A549 (cell line): ENCODE measurements around the gene SF3B3. TPM values are rescaled to one million over a fixed set of nuclear protein-coding genes. Genes with fewer than 3 reads are reported as not detected.
"Not testable (repeated sequence)": the region's sequence is repeated elsewhere in the genome, so short reads cannot be mapped to it uniquely, and the experiment has no call there.

Source experiments
- ATAC-seq, 2 experiments: fragments of 200-7000 bp in 1 of 2; fragments of >200 bp in 1 of 2; cut with Nextera tagmentation in 1 of 2; cut with Tn5 transposase in 1 of 2; 3 replicates each; pipeline versions ENCODE4 v1.8.0 to v1.9.1; 2018 to 2020; ENCODE audit warnings: mild to moderate bottlenecking in 1 of 2, moderate library complexity in 1 of 2
- CTCF ChIA-PET: fragments of 300-600 bp; sonication (Branson Sonifier 250); formaldehyde crosslinking; extraction: SDS; loops from one replicate; lab custom pipeline; 2021; ENCODE audit warnings: antibody characterized with exemption, inconsistent platforms; lab: Yijun Ruan, JAX
- POLR2A ChIA-PET: fragments of 350-600 bp; formaldehyde crosslinking; extraction: SDS; loops from one replicate; lab custom pipeline; 2021; ENCODE audit warnings: antibody characterized with exemption, inconsistent platforms; lab: Yijun Ruan, JAX
- DNase-seq, 2 experiments: peaks; one replicate each; pipeline versions ENCODE4 v3.0.0 to v3.0.0-alpha.2; 2011 to 2016; ENCODE audit warnings: low read depth in 1 of 2, low spot score in 1 of 2
- FAIRE-seq: peaks from 2 replicates; lab custom pipeline; 2011; peaks lifted over from hg19 to GRCh38; lab: Jason Lieb, UNC
- H3K27ac ChIP-seq, 2 experiments: fragments of >200 bp; sonication (Bioruptor Twin); formaldehyde crosslinking; 3 replicates each; pipeline ENCODE4 v1.5.1; 2016 to 2017
- H3K4me1 ChIP-seq: fragments of >200 bp; sonication (Bioruptor Twin); formaldehyde crosslinking; 3 replicates; pipeline ENCODE4 v1.6.1; 2016
- H3K4me2 ChIP-seq: fragments of >200 bp; sonication (Bioruptor Twin); formaldehyde crosslinking; 3 replicates; pipeline ENCODE4 v1.6.1; 2016
- H3K4me3 ChIP-seq: fragments of >200 bp; sonication (Bioruptor Twin); formaldehyde crosslinking; 3 replicates; pipeline ENCODE4 v1.5.1; 2016
- H3K9me3 ChIP-seq: fragments of >200 bp; sonication (Bioruptor Twin); formaldehyde crosslinking; 3 replicates; pipeline ENCODE4 v1.6.1; 2016
- BCL3 ChIP-seq: fragments of >200 bp; sonication (Bioruptor Twin); formaldehyde crosslinking; IDR thresholded peaks from 3 replicates; pipeline ENCODE4 v1.6.1; 2016
- CBX2 ChIP-seq: fragments of 200-600 bp; sonication (generic); IDR thresholded peaks from 2 replicates; pipeline ENCODE4 v1.6.1; 2016; ENCODE audit warnings: low read depth, mild to moderate bottlenecking, borderline replicate concordance
- CBX8 ChIP-seq: fragments of 200-600 bp; sonication (generic); IDR thresholded peaks from 2 replicates; pipeline ENCODE4 v1.6.1; 2016
- CTCF ChIP-seq: fragments of >200 bp; sonication (Bioruptor Twin); formaldehyde crosslinking; IDR thresholded peaks from 3 replicates; pipeline ENCODE4 v1.5.1; 2016
- FOSB ChIP-seq: fragments of 250-450 bp; sonication (Bioruptor Pico); IDR thresholded peaks from 2 replicates; pipeline ENCODE4 v1.5.0; 2020; ENCODE audit warnings: mild to moderate bottlenecking, moderate library complexity
- GATA3 ChIP-seq: IDR thresholded peaks from 2 replicates; pipeline ENCODE4 v1.6.1; 2012; ENCODE audit warnings: borderline replicate concordance
- HDAC2 ChIP-seq: fragments of 200-600 bp; sonication (generic); IDR thresholded peaks from 2 replicates; pipeline ENCODE4 v1.6.1; 2016
- HEYL ChIP-seq: fragments of 250-450 bp; sonication (Bioruptor Pico); IDR thresholded peaks from 2 replicates; pipeline ENCODE4 v1.8.0; 2021; ENCODE audit warnings: mild to moderate bottlenecking, moderate library complexity
- HMGXB4 ChIP-seq: fragments of 250-450 bp; sonication (Bioruptor Pico); IDR thresholded peaks from 2 replicates; pipeline ENCODE4 v1.5.0; 2021; ENCODE audit warnings: mild to moderate bottlenecking, moderate library complexity, borderline replicate concordance
- HOXA7 ChIP-seq: fragments of 250-450 bp; sonication (Bioruptor Pico); IDR thresholded peaks from 2 replicates; pipeline ENCODE4 v1.5.0; 2020; ENCODE audit warnings: mild to moderate bottlenecking, moderate library complexity
- HOXB13 ChIP-seq: fragments of 250-450 bp; sonication (Bioruptor Pico); IDR thresholded peaks from 2 replicates; pipeline ENCODE4 v1.5.0; 2020; ENCODE audit warnings: low read depth, mild to moderate bottlenecking, moderate library complexity
- JUN ChIP-seq, 2 experiments: fragments of >200 bp; sonication (Bioruptor Twin); formaldehyde crosslinking; IDR thresholded peaks; 2 replicates in 1 of 2; 3 replicates in 1 of 2; pipeline ENCODE4 v1.6.1; 2016 to 2017
- NPAS2 ChIP-seq: fragments of 250-450 bp; sonication (Bioruptor Pico); IDR thresholded peaks from 2 replicates; pipeline ENCODE4 v1.8.0; 2022; ENCODE audit warnings: mild to moderate bottlenecking, moderate library complexity, borderline replicate concordance
- POLR2AphosphoS2 ChIP-seq: conservative IDR thresholded peaks from 2 replicates; pipeline ENCODE4 v1.6.1; 2012; ENCODE audit warnings: low read length, improper control_type of control experiment, inconsistent platforms
- RARB ChIP-seq: fragments of 250-450 bp; sonication (Bioruptor Pico); IDR thresholded peaks from 2 replicates; pipeline ENCODE4 v1.8.0; 2021; ENCODE audit warnings: mild to moderate bottlenecking, moderate library complexity
- RCOR1 ChIP-seq: fragments of 150-350 bp; IDR thresholded peaks from 2 replicates; pipeline ENCODE4 v1.6.1; 2014; ENCODE audit warnings: antibody characterized with exemption, low read length, low read depth
- SMC3 ChIP-seq: fragments of >200 bp; sonication (Bioruptor Twin); formaldehyde crosslinking; IDR thresholded peaks from 3 replicates; pipeline ENCODE4 v1.6.1; 2018; ENCODE audit warnings: inconsistent platforms
- SREBF2 ChIP-seq: fragments of 450-650 bp; IDR thresholded peaks from 2 replicates; pipeline ENCODE4 v1.6.1; 2014; ENCODE audit warnings: mild to moderate bottlenecking, moderate library complexity
- TFCP2L1 ChIP-seq: fragments of 250-450 bp; sonication (Bioruptor Pico); IDR thresholded peaks from 2 replicates; pipeline ENCODE4 v1.5.0; 2021; ENCODE audit warnings: mild to moderate bottlenecking
- TP53 ChIP-seq: fragments of 250-450 bp; sonication (Bioruptor Pico); IDR thresholded peaks from 2 replicates; pipeline ENCODE4 v1.5.0; 2021; ENCODE audit warnings: mild to moderate bottlenecking, moderate library complexity
- WGBS: methylation state at CpG from one replicate; pipeline ENCODE4 v1.1.6; 2017; ENCODE audit errors: missing lambda C conversion rate; 5-methylcytosine and 5-hydroxymethylcytosine counted together
- polyA plus RNA-seq, 4 experiments: library from polyadenylated mRNA; depleted of rRNA in 3 of 4; stranded (reverse); fragments of >200 nt; fragmentation: RNase III in 1 of 4; extraction: RNeasy Plus Mini Kit Qiagen cat#74134 plus additional on column Dnase treatment in 1 of 4; gene quantifications; 2 replicates in 3 of 4; 3 replicates in 1 of 4; pipeline ENCODE4 v1.2.3, GENCODE V29; 2011 to 2017
- TF ChIP-seq, protein P1 (sequence below): IDR thresholded peaks from 2 replicates; pipeline ENCODE4 v1.6.1; 2012

The SF3B3 gene
- polyA plus RNA-seq, 2 of the 4 experiments (the other 2 are of a cell fraction): 111 to 155 TPM

DNA sequence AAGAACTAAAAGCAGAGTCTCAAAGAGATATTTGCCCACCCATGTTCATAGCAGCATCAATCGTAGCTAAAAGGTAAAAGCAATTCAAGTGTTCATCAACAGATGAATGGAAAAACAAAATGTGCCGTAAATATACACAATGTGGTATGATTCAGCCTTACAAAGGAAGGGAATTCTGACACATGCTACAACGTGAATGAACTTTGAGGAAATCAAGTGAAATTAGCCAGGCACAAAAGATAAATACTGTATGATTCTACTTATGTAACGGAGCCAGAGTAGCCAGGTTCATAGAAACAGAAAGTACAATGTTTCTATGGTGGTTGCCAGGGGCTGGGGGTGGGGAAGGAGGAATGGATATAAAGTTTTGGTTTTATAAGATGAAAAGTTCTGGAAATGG, 64.9 kb downstream of the SF3B3 start:
- WGBS: 71% methylated on average over 4 of the region's 4 CpGs
- no peak for TF ChIP-seq TFCP2L1 (CRISPR knock-in tag)
- H3K27ac ChIP-seq: no peak overlapping the region
- FAIRE-seq (peak; percentile 59), DNase-seq (no peak), ATAC-seq (no peak)
- H3K9me3 ChIP-seq: no peaks in the 10 kb centered on the region
- CTCF ChIA-PET: no interaction called here
- no peak overlapping the region for H3K4me2 ChIP-seq
- H3K4me1 ChIP-seq: peaks cover 14% of the 10 kb centered on the region
- no peak overlapping the region for H3K4me3 ChIP-seq
- POLR2A ChIA-PET: no interaction called here

- WGBS: 95% methylated on average over 3 of the region's 3 CpGs
- POLR2A ChIA-PET: not testable (repeated sequence)
- H3K27ac ChIP-seq: peak overlapping the region in 1 of 2 experiments; percentile 67; a peak in 1 of 6 replicates
These were observed 65.8 kb downstream of the SF3B3 start for GRCh38 chr16:70589416-70589815.

DNA sequence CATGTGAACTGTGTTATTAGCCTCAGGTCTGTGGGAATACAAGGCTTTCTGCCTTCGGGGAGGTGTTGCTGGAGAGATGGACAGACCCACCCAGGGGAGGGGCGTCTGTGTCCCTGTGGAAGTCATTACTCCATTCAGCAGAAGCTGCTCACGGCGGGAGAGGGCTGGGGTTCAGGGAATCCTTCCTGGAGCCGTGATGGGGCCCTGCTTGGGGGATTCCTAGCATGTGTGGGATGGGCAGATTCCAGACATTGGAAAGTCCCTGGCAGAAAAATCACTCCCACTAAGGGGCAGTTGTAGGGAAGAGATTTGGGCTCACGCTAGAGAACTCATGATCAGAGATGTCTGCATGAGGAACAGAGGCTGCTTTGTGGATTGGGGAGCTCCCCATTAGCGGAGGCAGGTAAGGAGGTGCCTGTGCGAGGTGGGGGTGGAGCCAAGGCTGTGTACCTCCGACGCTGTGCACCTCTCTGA, 66.4 kb downstream of the SF3B3 start:
- Histone ChIP-seq H3K4me3 (no peak overlapping the region), H3K27ac (peak overlapping the region in 1 of 2 experiments; percentile 67; a peak in 3 of 6 replicates), H3K4me1 (peaks cover 14% of the 10 kb centered on the region), H3K4me2 (peak overlapping the region; percentile 42; the same call in 2 of the 3 replicates), H3K9me3 (no peaks in the 10 kb centered on the region)
- no peak for FAIRE-seq
- POLR2A ChIA-PET: no interaction called here
- CTCF ChIA-PET: interaction anchor here (1.2 to 2.8 kb wide), 4 partner anchors 21 to 63 kb away, joined by 3 to 7 read pairs (median 3); no protein-coding TSS in a partner anchor
- TF ChIP-seq CBX2 (no peak), GATA3 (no peak), HMGXB4 (CRISPR knock-in tag) (no peak), FOSB (no peak), JUN (IDR thresholded peaks at IDR 0.05) (no peak), NPAS2 (CRISPR knock-in tag) (no peak), CBX8 (no peak), TFCP2L1 (CRISPR knock-in tag) (no peak)
- ATAC-seq: peak; percentile 48 to 74; a peak in 4 of 6 replicates
- 19% methylated on average over 10 of the region's 10 CpGs for WGBS
- DNase-seq: peak; percentile 43 to 57

More at GRCh38 chr16:70589416-70589815, 65.8 kb downstream of the SF3B3 start:
- peaks cover 14% of the 10 kb centered on the region for H3K4me1 ChIP-seq
- DNase-seq, H3K4me3 ChIP-seq, H3K9me3 ChIP-seq, ATAC-seq, FAIRE-seq, H3K4me2 ChIP-seq: not testable (repeated sequence)
- CTCF ChIA-PET: interaction anchor here (0.7 to 2.8 kb wide), 3 partner anchors 10 to 64 kb away, joined by 3 to 7 read pairs (median 3); no protein-coding TSS in a partner anchor

GRCh38 chr16:70590722-70591415, 67.3 kb downstream of the SF3B3 start:
- POLR2A ChIA-PET: no interaction called here
- H3K27ac ChIP-seq: peak overlapping the region in 1 of 2 experiments; percentile 67; a peak in 2 of 6 replicates
- H3K4me2 ChIP-seq: no peak overlapping the region
- FAIRE-seq (no peak), DNase-seq (no peak), ATAC-seq (peak; percentile 23 to 43; a peak in 3 of 6 replicates)
- no peaks in the 10 kb centered on the region for H3K9me3 ChIP-seq
- peaks cover 14% of the 10 kb centered on the region for H3K4me1 ChIP-seq
- WGBS: 86% methylated on average over 15 of the region's 18 CpGs
- CTCF ChIA-PET: interaction anchor here (1.3 to 2.8 kb wide), 5 partner anchors 12 to 180 kb away, joined by 3 to 7 read pairs (median 4); no protein-coding TSS in a partner anchor
- H3K4me3 ChIP-seq: no peak overlapping the region
- TF ChIP-seq CTCF: no peak
- TF ChIP-seq, protein P1, sequence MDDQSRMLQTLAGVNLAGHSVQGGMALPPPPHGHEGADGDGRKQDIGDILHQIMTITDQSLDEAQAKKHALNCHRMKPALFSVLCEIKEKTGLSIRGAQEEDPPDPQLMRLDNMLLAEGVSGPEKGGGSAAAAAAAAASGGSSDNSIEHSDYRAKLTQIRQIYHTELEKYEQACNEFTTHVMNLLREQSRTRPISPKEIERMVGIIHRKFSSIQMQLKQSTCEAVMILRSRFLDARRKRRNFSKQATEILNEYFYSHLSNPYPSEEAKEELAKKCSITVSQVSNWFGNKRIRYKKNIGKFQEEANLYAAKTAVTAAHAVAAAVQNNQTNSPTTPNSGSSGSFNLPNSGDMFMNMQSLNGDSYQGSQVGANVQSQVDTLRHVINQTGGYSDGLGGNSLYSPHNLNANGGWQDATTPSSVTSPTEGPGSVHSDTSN: no peak
- no peak for TF ChIP-seq HMGXB4 (CRISPR knock-in tag)
- TF ChIP-seq HDAC2: no peak
- TF ChIP-seq SMC3: no peak
- no peak for TF ChIP-seq RARB (CRISPR knock-in tag)
- no peak for TF ChIP-seq RCOR1
- no peak for TF ChIP-seq POLR2AphosphoS2
- TF ChIP-seq TP53 (CRISPR knock-in tag): no peak
- no peak for TF ChIP-seq BCL3
- TF ChIP-seq HOXB13: no peak
- no peak for TF ChIP-seq HOXA7 (CRISPR knock-in tag)
- no peak for TF ChIP-seq SREBF2
- no peak for TF ChIP-seq HEYL (CRISPR knock-in tag)
